MM.1S (cell line): ENCODE measurements around the gene ACAD9.
A peak's percentile ranks its signal among the peaks of the same experiment; 100 is the strongest.

ENCODE experiments used
- DNase-seq: peaks from one replicate; pipeline ENCODE4 v3.0.0-alpha.2; 2015
- H2AFZ ChIP-seq: fragments of 300-600 bp; sonication (generic); 2 replicates; pipeline ENCODE4 v1.6.0; 2016; ENCODE audit warnings: antibody characterized with exemption, low read length
- H3F3A ChIP-seq: fragments of 300-600 bp; sonication (generic); 2 replicates; pipeline ENCODE4 v1.6.1; 2016; ENCODE audit warnings: mild to moderate bottlenecking, antibody characterized with exemption, low read length, moderate library complexity, mixed read lengths; ENCODE audit not compliant: insufficient read depth
- H3K27ac ChIP-seq: fragments of 300-600 bp; sonication (generic); 2 replicates; pipeline ENCODE4 v1.5.1; 2016; ENCODE audit warnings: mild to moderate bottlenecking, low read length
- H3K27me3 ChIP-seq: fragments of 300-600 bp; sonication (generic); replicated peaks from 2 replicates; pipeline ENCODE4 v1.6.0; 2016; ENCODE audit warnings: low read length; ENCODE audit not compliant: insufficient read depth
- H3K36me3 ChIP-seq: fragments of 300-600 bp; sonication (generic); replicated peaks from 2 replicates; pipeline ENCODE4 v1.6.1; 2016; ENCODE audit warnings: mild to moderate bottlenecking, low read length, mixed read lengths; ENCODE audit not compliant: insufficient read depth
- H3K4me1 ChIP-seq: fragments of 300-600 bp; sonication (generic); 2 replicates; pipeline ENCODE4 v1.6.1; 2016; ENCODE audit warnings: low read length, mixed read lengths
- H3K4me2 ChIP-seq: fragments of 300-600 bp; sonication (generic); 2 replicates; pipeline ENCODE4 v1.6.0; 2016; ENCODE audit warnings: low read depth, low read length
- H3K4me3 ChIP-seq: fragments of 300-600 bp; sonication (generic); 2 replicates; pipeline ENCODE4 v1.5.1; 2016; ENCODE audit warnings: low read length, mixed read lengths
- H3K79me2 ChIP-seq: fragments of 300-600 bp; sonication (generic); 2 replicates; pipeline ENCODE4 v1.6.1; 2016; ENCODE audit warnings: mixed run types, low read length, mixed read lengths
- H3K9ac ChIP-seq: fragments of 300-600 bp; sonication (generic); 2 replicates; pipeline ENCODE4 v1.6.1; 2016; ENCODE audit warnings: low read length, mixed read lengths
- H3K9me2 ChIP-seq: fragments of 300-600 bp; sonication (generic); replicated peaks from 2 replicates; pipeline ENCODE4 v1.6.1; 2016; ENCODE audit warnings: mild to moderate bottlenecking, low read length, mixed read lengths; ENCODE audit not compliant: insufficient read depth
- H3K9me3 ChIP-seq: fragments of 300-600 bp; sonication (generic); replicated peaks from 2 replicates; pipeline ENCODE4 v1.6.1; 2016; ENCODE audit warnings: mild to moderate bottlenecking, low read length, mixed read lengths; ENCODE audit not compliant: insufficient read depth
- H4K20me1 ChIP-seq: fragments of 300-600 bp; sonication (generic); 2 replicates; pipeline ENCODE4 v1.6.1; 2016; ENCODE audit warnings: mild to moderate bottlenecking, low read length, moderate library complexity, mixed read lengths; ENCODE audit not compliant: insufficient read depth
- CTCF ChIP-seq: fragments of 300-600 bp; sonication (generic); IDR thresholded peaks from 2 replicates; pipeline ENCODE4 v1.5.1; 2016; ENCODE audit warnings: antibody characterized with exemption, low read length, mixed read lengths
- EZH2 ChIP-seq: fragments of 300-600 bp; sonication (generic); optimal IDR thresholded peaks from 2 replicates; pipeline ENCODE3; 2017; ENCODE audit warnings: low read depth, mild to moderate bottlenecking, antibody characterized with exemption, low read length, mixed read lengths
- EZH2phosphoT487 ChIP-seq: fragments of 300-600 bp; sonication (generic); IDR thresholded peaks from 2 replicates; pipeline ENCODE4 v1.6.1; 2018; ENCODE audit warnings: antibody characterized with exemption, low read length

Gene ACAD9

GRCh38 chr3:128884992-128885391 lies 5.6 kb downstream of the ACAD9 start:
- TF ChIP-seq EZH2phosphoT487, result no peak
- TF ChIP-seq EZH2, result no peak
- no peak for TF ChIP-seq CTCF
- 0 out of 2 replicates have a peak, but pooled peaks cover 3% of the 10 kb centered on the region for H3F3A ChIP-seq
- peaks cover 9% of the 10 kb centered on the region for H3K4me1 ChIP-seq
- no peaks in the 10 kb centered on the region for H4K20me1 ChIP-seq
- no peak overlapping the region for H3K4me3 ChIP-seq
- no peak overlapping the region for H2AFZ ChIP-seq
- H3K9me2 ChIP-seq, result no peaks in the 10 kb centered on the region
- H3K9me3 ChIP-seq, result no peaks in the 10 kb centered on the region
- no peak overlapping the region; the same call in 1 of the 2 replicates for H3K27ac ChIP-seq
- no peak overlapping the region for H3K9ac ChIP-seq
- H3K36me3 ChIP-seq, result no peaks in the 10 kb centered on the region
- H3K27me3 ChIP-seq, result no peaks in the 10 kb centered on the region
- no peak overlapping the region for H3K4me2 ChIP-seq
- peaks cover 73% of the 10 kb centered on the region for H3K79me2 ChIP-seq
- peak; percentile 36 for DNase-seq

- Histone ChIP-seq H4K20me1 (no peaks in the 10 kb centered on the region), H3F3A (0 out of 2 replicates have a peak, but pooled peaks cover 3% of the 10 kb centered on the region), H3K9ac (no peak overlapping the region), H2AFZ (no peak overlapping the region), H3K36me3 (no peaks in the 10 kb centered on the region; the same call in 1 of the 2 replicates), H3K4me1 (no peaks in the 10 kb centered on the region), H3K4me2 (no peak overlapping the region), H3K9me2 (no peaks in the 10 kb centered on the region), H3K27ac (no peak overlapping the region), H3K27me3 (no peaks in the 10 kb centered on the region), H3K4me3 (no peak overlapping the region), H3K9me3 (no peaks in the 10 kb centered on the region), H3K79me2 (peaks cover 37% of the 10 kb centered on the region)
- no peak for DNase-seq
- TF ChIP-seq EZH2, result no peak
- no peak for TF ChIP-seq EZH2phosphoT487
- no peak for TF ChIP-seq CTCF
Observed at GRCh38 chr3:128889139-128889894, 9.9 kb downstream of the ACAD9 start.

- Histone ChIP-seq H3K27me3 (no peaks in the 10 kb centered on the region), H2AFZ (no peak overlapping the region), H3K4me2 (no peak overlapping the region), H3K27ac (no peak overlapping the region), H3K9me3 (no peaks in the 10 kb centered on the region), H3F3A (no peaks in the 10 kb centered on the region), H3K9me2 (no peaks in the 10 kb centered on the region), H4K20me1 (no peaks in the 10 kb centered on the region), H3K9ac (no peak overlapping the region), H3K36me3 (peaks cover 3% of the 10 kb centered on the region), H3K79me2 (0 out of 2 replicates have a peak, but pooled peaks cover 7% of the 10 kb centered on the region), H3K4me3 (no peak overlapping the region), H3K4me1 (0 out of 2 replicates have a peak, but pooled peaks cover 3% of the 10 kb centered on the region)
- no peak for DNase-seq
- TF ChIP-seq EZH2phosphoT487 (no peak), CTCF (no peak), EZH2 (no peak)
Observed at GRCh38 chr3:128895843-128896697, 16.6 kb downstream of the ACAD9 start.
